HG02798 (cell line): ENCODE results near the gene METTL14.

Source experiments
- ATAC-seq: cut with Tn5 transposase; IDR thresholded peaks from one replicate; pipeline ENCODE4 v1.9.1; 2021; ENCODE audit warnings: mild to moderate bottlenecking; ENCODE audit not compliant: unreplicated experiment, poor library complexity

The METTL14 gene

DNA sequence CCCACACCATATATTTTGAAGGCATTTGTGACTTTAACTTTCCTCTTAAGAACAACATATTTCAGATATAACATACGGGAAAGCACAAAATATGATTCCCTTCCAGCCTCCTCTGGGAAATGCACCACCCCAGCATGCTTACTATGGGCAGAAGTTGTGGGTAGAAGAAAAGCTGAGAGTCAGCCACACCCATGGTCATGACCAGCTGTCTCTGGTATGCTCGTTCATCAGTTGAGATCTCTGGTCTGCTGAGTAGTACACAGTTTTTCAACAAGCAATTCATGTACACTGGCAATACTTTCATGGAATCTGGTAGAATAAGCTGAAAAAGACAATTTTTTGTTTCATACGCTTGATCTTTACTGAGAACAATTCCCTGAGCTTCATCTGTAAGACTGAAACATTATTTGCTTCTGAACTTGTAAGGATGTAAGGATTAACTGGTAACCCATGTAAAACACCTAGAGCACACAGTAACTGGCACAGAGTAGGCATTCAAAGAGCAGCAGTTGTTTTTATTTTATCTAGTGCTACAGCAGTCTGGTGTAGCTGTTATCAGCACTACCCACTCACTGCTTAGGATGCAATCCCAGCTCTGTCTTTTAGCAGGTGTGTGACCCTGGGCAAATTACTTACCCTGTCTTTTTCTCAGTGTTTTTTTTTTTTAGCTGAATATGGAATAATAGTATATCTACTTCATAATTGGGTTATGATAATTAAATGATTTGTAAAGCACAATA is 47.6 kb downstream of the METTL14 start:
- no peak for ATAC-seq

- ATAC-seq, result no peak
Observed at GRCh38 chr4:118734491-118735205, 49.5 kb downstream of the METTL14 start.

DNA sequence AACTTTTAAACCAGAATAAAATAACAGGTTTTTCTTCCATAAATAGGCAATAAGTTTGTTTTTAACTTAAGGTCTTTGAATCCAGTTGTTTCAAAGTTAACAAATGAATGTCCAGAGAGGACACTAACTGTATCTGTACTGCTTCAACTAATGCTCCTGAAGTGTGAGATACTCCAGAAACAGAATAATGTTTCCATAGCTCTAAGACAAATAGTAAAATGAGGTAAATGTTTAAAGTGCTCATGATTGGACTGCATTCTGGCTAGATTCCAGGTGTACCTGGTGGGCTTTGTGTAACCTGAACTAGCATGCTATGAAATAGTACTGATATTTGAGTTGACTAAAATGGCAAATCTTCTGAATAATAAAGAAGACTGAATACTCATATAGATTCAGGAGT is 51.7 kb downstream of the METTL14 start:
- no peak for ATAC-seq

DNA sequence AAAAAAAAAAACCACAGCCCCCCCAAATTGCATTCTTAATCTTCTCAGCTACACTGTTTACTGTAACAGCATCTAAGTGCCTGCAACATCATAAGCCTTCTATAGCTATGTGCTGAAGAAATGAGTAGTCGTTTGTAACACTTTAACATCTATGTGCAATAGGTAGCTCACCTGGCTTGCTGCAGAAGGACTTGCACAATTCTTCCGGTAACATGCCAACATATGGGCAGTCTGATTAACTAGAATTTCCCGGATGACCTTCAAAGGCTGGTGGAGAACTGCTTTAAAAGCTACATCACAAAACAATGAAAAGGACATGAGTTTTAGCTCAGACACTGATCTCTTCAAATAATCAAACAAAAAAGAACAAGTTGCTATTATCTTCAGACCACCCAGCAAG is 52.9 kb downstream of the METTL14 start:
- ATAC-seq, result no peak

- ATAC-seq, result no peak
Observed at GRCh38 chr4:118739022-118739713, 54.0 kb downstream of the METTL14 start.

GRCh38 chr4:118740869-118741268 is 55.7 kb downstream of the METTL14 start:
- no peak for ATAC-seq

DNA sequence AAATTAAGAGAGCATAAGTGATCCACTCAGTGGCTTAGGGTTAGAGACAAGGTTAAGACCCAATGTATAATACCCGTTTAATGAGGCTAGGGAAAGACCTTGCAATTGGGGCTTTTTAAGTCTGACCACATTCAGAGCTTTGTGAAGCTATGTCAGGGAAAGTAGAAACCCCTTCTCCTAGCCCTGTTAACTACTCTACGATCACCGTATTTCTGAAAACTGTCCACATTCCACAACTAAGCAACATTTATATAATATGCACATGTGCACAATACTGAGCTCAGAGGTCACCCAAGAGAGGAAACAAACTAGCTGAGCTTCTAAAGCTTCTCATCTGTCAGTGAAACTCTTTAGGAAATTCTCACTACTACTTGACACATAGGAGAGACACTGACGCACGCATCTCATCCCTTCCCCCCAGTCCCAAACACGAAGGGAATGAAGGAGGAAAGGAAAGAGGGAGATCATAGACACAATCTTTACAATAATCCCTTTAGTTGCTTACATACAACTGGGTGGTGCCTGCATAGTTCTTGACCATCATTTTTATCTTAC is 56.2 kb downstream of the METTL14 start:
- no peak for ATAC-seq

DNA sequence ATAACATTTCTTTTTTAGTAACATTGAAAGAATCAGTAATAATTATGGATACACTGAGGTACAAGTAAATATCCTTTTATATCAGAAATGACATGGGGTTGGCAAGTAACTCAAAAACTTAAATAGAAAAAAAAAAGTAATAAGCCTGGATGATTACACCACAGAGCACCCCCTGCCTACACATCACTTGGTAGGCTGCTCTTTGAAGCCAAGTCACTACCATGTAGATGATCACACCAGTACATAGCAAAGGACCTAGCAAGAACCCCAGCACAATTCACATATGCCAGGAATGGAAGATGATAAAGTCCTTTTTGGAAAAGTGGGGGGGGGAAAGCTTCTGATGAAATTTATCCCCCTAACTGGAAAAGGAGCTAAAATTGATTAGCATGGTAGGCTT is 56.9 kb downstream of the METTL14 start:
- no peak for ATAC-seq

- no peak for ATAC-seq
Observed at GRCh38 chr4:118743867-118744266, 58.7 kb downstream of the METTL14 start.

GRCh38 chr4:118745357-118745756 is 60.2 kb downstream of the METTL14 start:
- ATAC-seq, result no peak

GRCh38 chr4:118746251-118746919 is 61.2 kb downstream of the METTL14 start:
- ATAC-seq, result no peak

GRCh38 chr4:118749347-118749988 is 64.3 kb downstream of the METTL14 start:
- no peak for ATAC-seq

GRCh38 chr4:118751629-118752323 is 66.6 kb downstream of the METTL14 start:
- ATAC-seq, result no peak

- no peak for ATAC-seq
Observed at GRCh38 chr4:118752551-118752950, 67.4 kb downstream of the METTL14 start.

GRCh38 chr4:118753096-118753495 is 67.9 kb downstream of the METTL14 start:
- no peak for ATAC-seq

DNA sequence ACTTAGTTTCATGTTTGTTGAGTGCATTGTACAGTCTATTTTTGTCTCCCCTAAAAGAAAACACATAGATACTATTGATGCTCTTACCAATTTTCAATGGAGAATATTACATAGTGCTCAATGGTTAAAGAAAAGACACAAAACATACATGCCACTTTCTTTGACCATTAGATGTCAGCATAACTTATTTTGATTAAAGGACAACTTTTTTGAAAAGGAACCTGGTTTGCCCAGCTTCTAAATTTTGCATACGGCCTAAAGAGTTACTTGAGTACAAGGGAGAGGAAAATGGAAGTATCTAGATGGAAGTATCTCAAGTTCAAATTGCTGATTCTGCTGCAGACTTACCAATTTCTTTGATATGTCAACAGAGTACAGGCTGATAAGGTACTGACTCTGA is 68.5 kb downstream of the METTL14 start:
- no peak for ATAC-seq

- ATAC-seq, result no peak
Observed at GRCh38 chr4:118754890-118755289, 69.7 kb downstream of the METTL14 start.

- no peak for ATAC-seq
Observed at GRCh38 chr4:118755438-118756226, 70.4 kb downstream of the METTL14 start.

DNA sequence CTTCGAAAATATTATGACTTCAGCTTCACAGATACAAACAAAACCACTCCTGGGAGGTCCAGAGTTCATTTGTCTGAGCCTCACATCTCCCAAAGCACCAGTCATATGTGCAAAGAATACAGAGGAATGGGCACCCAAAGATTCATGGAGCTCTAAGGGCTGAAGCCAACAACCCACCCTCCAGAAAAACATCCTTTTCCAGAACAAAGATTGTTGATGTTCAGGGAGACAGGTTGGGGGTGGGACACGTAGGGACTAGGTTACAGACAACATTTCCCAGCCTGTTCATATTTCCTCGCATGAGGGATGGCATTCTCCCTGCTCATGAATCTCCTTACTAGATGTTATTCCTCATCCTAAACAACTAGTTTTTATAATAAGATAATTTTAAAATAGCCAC is 71.2 kb downstream of the METTL14 start:
- ATAC-seq, result no peak
